Activated CD4-positive, alpha-beta memory T cell treated with anti-CD3 and anti-CD28 coated beads for 36 hours (primary cell): ENCODE data around the gene WTAP. TPM values are rescaled to one million over a fixed set of nuclear protein-coding genes. Genes with fewer than 3 reads are reported as not detected.
"Not testable (repeated sequence)": the region's sequence is repeated elsewhere in the genome, so short reads cannot be mapped to it uniquely, and the experiment has no call there.

Source experiments
- CTCF ChIA-PET: fragments of 350-600 bp; sonication (Branson Sonifier 250); formaldehyde crosslinking; loops from one replicate; lab custom pipeline; 2021; ENCODE audit warnings: antibody characterized with exemption, inconsistent platforms; lab: Charles Lee
- POLR2A ChIA-PET: fragments of 350-600 bp; sonication (Branson Sonifier 250); formaldehyde crosslinking; loops from one replicate; lab custom pipeline; 2021; ENCODE audit warnings: antibody characterized with exemption; lab: Charles Lee
- DNase-seq: peaks from one replicate; pipeline ENCODE4 v3.0.0-alpha.2; 2020
- H3K27ac Mint-ChIP-seq: one replicate; pipeline ENCODE4 v1.8.0; 2021; ENCODE audit warnings: mixed read lengths
- H3K27me3 Mint-ChIP-seq: one replicate; pipeline ENCODE4 v1.8.0; 2021; ENCODE audit warnings: mixed read lengths
- H3K36me3 Mint-ChIP-seq: one replicate; pipeline ENCODE4 v1.8.0; 2021; ENCODE audit warnings: mixed read lengths
- H3K4me1 Mint-ChIP-seq: one replicate; pipeline ENCODE4 v1.8.0; 2021; ENCODE audit warnings: low read depth, mixed read lengths
- H3K4me3 Mint-ChIP-seq: one replicate; pipeline ENCODE4 v1.8.0; 2021; ENCODE audit warnings: mild to moderate bottlenecking, mixed read lengths
- H3K9me3 Mint-ChIP-seq: one replicate; pipeline ENCODE4 v1.8.0; 2021; ENCODE audit warnings: mixed read lengths
- intact Hi-C: fragments of 100-400 bp; cut with micrococcal nuclease; formaldehyde crosslinking; loops from one replicate; pipeline ENCODE4 v1.15.1; 2023
- total RNA-seq, 2 experiments: library from RNA; stranded (reverse); gene quantifications; one replicate each; pipeline ENCODE4 v1.2.3, GENCODE V29; 2021

WTAP gene
- total RNA-seq, 2 experiments from 2014 or later: 87.6 to 90.2 TPM

DNA sequence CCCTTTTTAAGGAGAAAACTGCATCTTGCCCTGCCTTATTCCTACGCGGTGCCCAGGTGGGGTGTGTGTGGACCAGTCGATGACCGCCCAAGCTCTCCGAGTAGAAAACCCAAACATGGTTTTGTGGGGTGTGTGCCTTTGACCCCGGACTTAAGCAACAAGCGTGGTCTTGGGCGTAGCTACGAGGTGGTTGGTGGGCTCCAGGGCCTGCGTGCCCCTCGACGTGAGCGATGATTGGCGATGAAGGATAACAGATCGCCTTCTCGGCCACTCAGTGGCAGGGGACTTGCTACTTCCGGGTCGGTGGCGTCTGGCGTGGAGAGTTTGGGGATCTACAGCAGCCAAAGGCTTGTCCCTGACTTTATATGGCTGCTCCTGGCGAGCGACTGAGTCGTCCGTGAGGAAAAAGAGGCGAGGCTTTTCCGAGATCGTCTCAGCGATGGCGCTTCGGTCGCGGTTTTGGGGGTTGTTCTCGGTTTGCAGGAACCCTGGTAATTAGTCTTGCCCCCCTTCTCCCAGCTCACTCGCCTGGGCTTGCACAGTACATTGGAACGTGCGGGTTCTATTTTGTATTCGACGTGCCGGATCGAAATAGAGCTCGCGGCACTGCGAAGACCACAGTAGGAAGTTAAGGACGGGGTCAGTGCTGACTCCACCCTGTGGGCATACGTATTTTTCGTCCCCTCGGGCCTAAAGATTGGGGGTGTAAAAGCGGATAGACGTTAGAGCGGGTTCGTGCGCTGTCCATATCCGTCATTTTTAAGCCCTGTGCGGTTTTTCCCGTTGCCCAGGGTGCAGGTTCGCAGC, 63.0 kb downstream of the WTAP start, which contains the start of gene MRPL18:
Gene MRPL18, plus strand, starts transcription at position 319 of the 807 bp plus-strand sequence. Its CDS starts 121 bp downstream, at position 440.
- ChIA-PET POLR2A (interaction anchor here (0.6 to 5.2 kb wide), 10 partner anchors 20 to 192 kb away, joined by 3 to 90 read pairs (median 6); partner anchors contain the start of genes ACAT2, SOD2 and WTAP), CTCF (interaction anchor here (0.5 to 2.2 kb wide), 6 partner anchors 11 to 822 kb away, joined by 3 to 9 read pairs (median 3); no protein-coding TSS in a partner anchor)
- Mint-ChIP-seq H3K4me1 (peaks cover 59% of the 10 kb centered on the region), H3K27ac (peak within 1 kb of the TSS; percentile 98), H3K27me3 (no peaks in the 10 kb centered on the region), H3K36me3 (peaks cover 69% of the 10 kb centered on the region), H3K4me3 (peak within 1 kb of the TSS; percentile 96), H3K9me3 (no peaks in the 10 kb centered on the region)
- DNase-seq: peak; percentile 94
- intact Hi-C loops: loop anchor here (1.0 to 5.0 kb wide), 3 partner anchors 141 to 672 kb away; no protein-coding TSS in a partner anchor

DNA sequence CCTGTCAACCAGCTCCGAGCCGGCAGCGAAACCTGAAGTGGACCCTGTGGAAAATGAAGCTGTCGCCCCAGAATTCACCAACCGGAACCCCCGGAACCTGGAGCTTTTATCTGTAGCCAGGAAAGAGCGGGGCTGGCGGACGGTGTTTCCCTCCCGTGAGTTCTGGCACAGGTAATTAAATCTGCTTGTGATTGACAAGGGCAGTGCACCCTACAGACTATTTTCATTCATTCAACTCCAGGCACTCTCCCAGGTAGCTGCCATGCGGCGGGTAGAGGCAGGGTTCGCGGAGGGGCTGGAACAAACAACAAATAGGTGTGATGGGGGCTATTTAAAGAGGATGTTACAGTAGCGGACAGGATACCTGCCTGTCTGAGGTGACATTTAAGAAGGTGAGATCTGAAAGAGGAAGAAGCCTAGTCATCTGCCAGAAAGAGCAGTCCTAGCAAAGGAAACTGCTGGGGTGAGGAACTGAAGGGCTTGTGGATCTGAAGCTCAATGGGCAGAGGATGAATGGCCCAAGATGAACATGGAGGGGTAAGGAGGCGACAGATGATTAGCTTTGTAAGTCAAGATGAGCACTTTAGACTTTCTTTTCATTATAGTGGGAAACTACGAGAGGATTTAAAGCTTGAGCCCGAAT, 63.8 kb downstream of the WTAP start:
- peaks cover 56% of the 10 kb centered on the region for H3K4me1 Mint-ChIP-seq
- intact Hi-C loops: loop anchor here (1.0 to 5.0 kb wide), 3 partner anchors 140 to 671 kb away; no protein-coding TSS in a partner anchor
- no peaks in the 10 kb centered on the region for H3K27me3 Mint-ChIP-seq
- peaks cover 63% of the 10 kb centered on the region for H3K36me3 Mint-ChIP-seq
- ChIA-PET CTCF (interaction anchor here (0.5 to 1.6 kb wide), 6 partner anchors 11 to 823 kb away, joined by 3 to 4 read pairs (median 4); no protein-coding TSS in a partner anchor), POLR2A (interaction anchor here (1.4 to 5.2 kb wide), 4 partner anchors 30 to 177 kb away, joined by 5 to 90 read pairs (median 27); partner anchors contain the start of genes ACAT2, SOD2 and WTAP)
- H3K27ac Mint-ChIP-seq: peak overlapping the region; percentile 98
- no peaks in the 10 kb centered on the region for H3K9me3 Mint-ChIP-seq
- H3K4me3 Mint-ChIP-seq: peak overlapping the region; percentile 96
- DNase-seq: no peak

DNA sequence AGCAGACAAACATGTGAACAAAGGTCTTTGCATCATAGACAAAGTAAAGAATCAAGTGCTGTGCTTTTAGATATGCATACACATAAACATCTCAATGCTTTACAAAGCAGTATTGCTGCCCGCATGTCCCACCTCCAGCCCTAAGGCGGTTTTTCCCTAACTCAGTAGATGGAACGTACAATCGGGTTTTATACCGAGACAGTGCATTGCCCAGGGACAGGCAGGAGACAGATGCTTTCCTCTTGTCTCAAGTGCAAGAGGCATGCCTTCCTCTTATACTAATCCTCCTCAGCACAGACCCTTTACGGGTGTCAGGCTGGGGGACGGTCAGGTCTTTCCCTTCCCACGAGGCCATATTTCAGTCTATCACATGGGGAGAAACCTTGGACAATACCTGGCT, 67.7 kb downstream of the WTAP start:
- H3K27ac Mint-ChIP-seq, H3K4me3 Mint-ChIP-seq, DNase-seq, H3K27me3 Mint-ChIP-seq, CTCF ChIA-PET, H3K9me3 Mint-ChIP-seq, POLR2A ChIA-PET: not testable (repeated sequence)
- intact Hi-C loops: loop anchor here (5.0 kb wide), 1 partner anchor 667 kb away; no protein-coding TSS in a partner anchor
- Mint-ChIP-seq H3K36me3 (peaks cover 56% of the 10 kb centered on the region), H3K4me1 (peaks cover 60% of the 10 kb centered on the region)

DNA sequence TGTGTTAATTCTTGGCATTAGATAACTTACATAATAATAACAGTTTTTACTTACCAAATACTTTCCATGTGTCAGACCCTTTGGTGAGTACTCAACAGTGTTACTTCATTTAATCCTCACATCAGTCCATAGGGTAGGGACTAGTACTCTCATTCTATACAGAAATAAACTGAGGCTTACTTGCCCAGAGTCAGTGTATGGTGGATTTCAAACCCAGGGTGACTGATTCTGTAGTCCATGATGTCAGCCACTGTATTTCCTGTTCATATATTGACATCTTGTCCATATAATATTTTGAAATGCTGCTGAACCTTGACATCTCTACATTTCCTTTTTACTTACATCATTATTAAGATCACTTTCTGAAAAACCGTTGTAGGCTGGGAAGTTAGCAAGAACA, 70.2 kb downstream of the WTAP start:
- H3K4me3 Mint-ChIP-seq: no peak overlapping the region
- ChIA-PET CTCF (no interaction called here), POLR2A (no interaction called here)
- no peak for DNase-seq
- H3K4me1 Mint-ChIP-seq: peaks cover 44% of the 10 kb centered on the region
- intact Hi-C loops: no loop called here
- peak overlapping the region; percentile 69 for H3K27ac Mint-ChIP-seq
- no peaks in the 10 kb centered on the region for H3K27me3 Mint-ChIP-seq
- peaks cover 40% of the 10 kb centered on the region for H3K36me3 Mint-ChIP-seq
- H3K9me3 Mint-ChIP-seq: no peaks in the 10 kb centered on the region

GRCh38 chr6:159800141-159800865, 73.0 kb downstream of the WTAP start, which contains the start of gene PNLDC1:
PNLDC1 (plus strand) TSS chr6:159800276; CDS start chr6:159800308, 32 bp downstream.
- H3K4me3 Mint-ChIP-seq: no peak within 1 kb of the TSS
- intact Hi-C loops: no loop called here
- H3K36me3 Mint-ChIP-seq: peaks cover 26% of the 10 kb centered on the region
- H3K27me3 Mint-ChIP-seq: no peaks in the 10 kb centered on the region
- ChIA-PET POLR2A (no interaction called here), CTCF (no interaction called here)
- H3K4me1 Mint-ChIP-seq: peaks cover 26% of the 10 kb centered on the region
- no peak for DNase-seq
- no peaks in the 10 kb centered on the region for H3K9me3 Mint-ChIP-seq
- H3K27ac Mint-ChIP-seq: peak within 1 kb of the TSS; percentile 6

DNA sequence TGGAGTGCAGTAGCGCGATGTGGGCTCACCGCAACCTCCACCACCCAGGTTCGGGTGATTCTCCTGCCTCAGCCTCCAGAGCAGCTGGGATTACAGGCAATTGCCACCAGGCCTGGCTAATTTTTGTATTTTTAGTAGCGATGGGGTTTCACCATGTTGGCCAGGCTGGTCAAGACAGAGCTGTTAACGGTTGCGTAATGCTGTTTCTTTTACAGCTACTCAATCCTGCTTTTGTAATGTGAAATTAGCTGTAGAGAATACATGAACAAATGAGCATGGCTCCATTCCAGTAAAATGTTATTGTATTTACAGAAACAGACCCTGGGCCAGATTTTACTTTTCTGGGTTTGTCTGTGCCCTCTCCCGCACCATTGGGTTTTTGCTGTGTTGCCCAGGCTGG, 74.6 kb downstream of the WTAP start:
- H3K4me3 Mint-ChIP-seq: no peak overlapping the region
- ChIA-PET CTCF (interaction anchor here (1.4 kb wide), 1 partner anchor 11 kb away, joined by 3 read pairs; no protein-coding TSS in a partner anchor), POLR2A (no interaction called here)
- H3K27ac Mint-ChIP-seq: no peak overlapping the region
- H3K27me3 Mint-ChIP-seq: no peaks in the 10 kb centered on the region
- H3K9me3 Mint-ChIP-seq: no peaks in the 10 kb centered on the region
- H3K36me3 Mint-ChIP-seq: peaks cover 26% of the 10 kb centered on the region
- intact Hi-C loops: no loop called here
- DNase-seq: no peak
- H3K4me1 Mint-ChIP-seq: peaks cover 16% of the 10 kb centered on the region

GRCh38 chr6:159804504-159804903, 77.2 kb downstream of the WTAP start:
- H3K36me3 Mint-ChIP-seq: peaks cover 6% of the 10 kb centered on the region
- intact Hi-C loops: no loop called here
- no peaks in the 10 kb centered on the region for H3K27me3 Mint-ChIP-seq
- no peaks in the 10 kb centered on the region for H3K9me3 Mint-ChIP-seq
- no peak overlapping the region for H3K4me3 Mint-ChIP-seq
- no peaks in the 10 kb centered on the region for H3K4me1 Mint-ChIP-seq
- ChIA-PET POLR2A (no interaction called here), CTCF (no interaction called here)
- no peak for DNase-seq
- no peak overlapping the region for H3K27ac Mint-ChIP-seq

DNA sequence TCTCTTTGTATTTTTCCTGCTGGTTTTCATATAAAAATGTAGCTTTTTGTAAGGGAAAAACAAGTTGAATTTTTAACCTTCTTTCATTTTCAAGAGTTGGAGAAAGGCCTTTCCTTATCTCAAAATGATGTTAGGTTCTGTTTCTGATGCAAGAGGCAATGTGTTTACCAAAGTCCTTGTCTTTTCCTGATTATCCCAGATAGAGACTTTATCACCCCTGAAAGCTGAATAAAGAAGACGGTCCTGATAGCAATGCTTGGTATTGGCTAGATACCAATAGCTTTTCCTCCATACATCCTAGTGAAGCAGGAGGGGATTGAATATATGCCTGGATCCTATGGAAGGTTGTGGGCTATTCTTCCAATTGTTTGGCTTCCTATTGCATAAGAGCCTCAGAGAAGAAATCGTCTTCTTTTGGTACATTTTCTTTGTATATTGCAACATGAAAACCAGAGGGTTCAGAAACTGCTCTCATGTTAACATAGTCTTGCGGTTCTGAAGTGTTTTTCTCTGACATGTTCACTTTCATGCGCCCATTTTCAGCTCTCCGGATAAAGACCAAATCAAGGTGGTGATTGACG, 78.2 kb downstream of the WTAP start:
- intact Hi-C loops: no loop called here
- H3K27ac Mint-ChIP-seq: no peak overlapping the region
- H3K4me3 Mint-ChIP-seq: no peak overlapping the region
- no peaks in the 10 kb centered on the region for H3K9me3 Mint-ChIP-seq
- no peak for DNase-seq
- ChIA-PET POLR2A (no interaction called here), CTCF (no interaction called here)
- H3K4me1 Mint-ChIP-seq: no peaks in the 10 kb centered on the region
- peaks cover 4% of the 10 kb centered on the region for H3K36me3 Mint-ChIP-seq
- H3K27me3 Mint-ChIP-seq: no peaks in the 10 kb centered on the region

Other genes starting within 250 kb of the WTAP start
- gene SOD2, start 34.3 kb upstream of the WTAP start, total RNA-seq: 100 to 1,000 TPM; 103 to 108 TPM
- 100 to 1,000 TPM; 115 to 116 TPM for gene ACAT2, start 34.5 kb downstream of the WTAP start, total RNA-seq
- 100 to 1,000 TPM; 429 to 438 TPM for gene TCP1, start 62.1 kb downstream of the WTAP start, total RNA-seq
- 10 to 100 TPM; 84.6 to 89.9 TPM for gene MRPL18, start 63.0 kb downstream of the WTAP start, total RNA-seq
- under 1 TPM; 0.29 to 0.31 TPM for gene PNLDC1, start 72.8 kb downstream of the WTAP start, total RNA-seq
- gene MAS1, start 163.5 kb downstream of the WTAP start, total RNA-seq: not detected
- gene IGF2R, start 241.6 kb downstream of the WTAP start, total RNA-seq: 10 to 100 TPM; 73.5 to 75.5 TPM